PFSK-1 (cell line): Measurements from ENCODE around the gene SMTNL2.

Experiments
- POLR2AphosphoS5 ChIP-seq: IDR thresholded peaks from 2 replicates; pipeline ENCODE4 v1.6.1; 2012; ENCODE audit warnings: low read depth, mild to moderate bottlenecking, control low read depth, low read length, moderate library complexity
- TF ChIP-seq, protein P1 (sequence below), 2 experiments: IDR thresholded peaks; 2 replicates each; pipeline versions ENCODE4 v1.6.1 to v1.8.0; 2011 to 2012; ENCODE audit warnings: low read depth in 2 of 2, low read length in 2 of 2, control low read depth in 1 of 2, inconsistent platforms in 1 of 2, mild to moderate bottlenecking in 1 of 2, moderate library complexity in 1 of 2; ENCODE audit not compliant: insufficient read depth in 1 of 2

DNA sequence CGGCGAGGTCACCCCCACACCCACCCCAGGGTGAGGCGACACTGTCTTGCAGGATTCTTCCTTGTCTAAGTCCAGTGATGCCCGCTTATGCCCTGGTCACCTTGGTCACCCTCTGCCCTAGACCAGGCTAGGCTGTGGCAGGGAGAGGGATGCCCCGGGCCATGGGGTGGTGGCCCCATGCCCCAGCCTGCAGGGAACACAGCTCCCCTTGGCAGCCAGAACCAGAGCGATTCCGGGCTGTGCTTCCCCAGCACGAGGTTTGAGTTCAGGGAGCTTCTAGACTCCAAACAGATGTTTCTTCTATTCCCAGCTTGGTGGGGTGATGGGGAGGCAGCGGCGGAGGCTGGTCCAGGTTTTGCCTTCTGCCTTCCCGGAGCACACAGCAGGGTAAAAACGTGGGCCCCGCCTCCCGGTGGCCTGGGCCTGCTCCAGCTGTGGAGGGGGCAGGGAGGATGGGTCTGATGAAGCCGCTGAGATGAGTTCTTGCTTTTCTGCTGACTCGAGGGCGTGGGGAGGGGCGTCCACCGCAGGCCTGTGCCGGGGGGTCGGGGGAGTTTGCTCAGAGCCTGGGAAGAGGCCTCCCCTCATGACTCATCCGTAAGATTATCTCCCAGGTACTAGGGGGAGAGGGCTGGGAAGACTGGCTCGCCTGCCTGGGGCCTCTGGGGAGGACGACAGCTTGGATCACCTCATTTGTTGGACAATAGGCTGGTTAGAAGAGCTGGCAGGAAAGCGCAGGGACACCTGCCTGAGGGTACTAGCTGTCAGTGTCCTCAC, 15.4 kb downstream of the SMTNL2 start:
- TF ChIP-seq, protein P1, sequence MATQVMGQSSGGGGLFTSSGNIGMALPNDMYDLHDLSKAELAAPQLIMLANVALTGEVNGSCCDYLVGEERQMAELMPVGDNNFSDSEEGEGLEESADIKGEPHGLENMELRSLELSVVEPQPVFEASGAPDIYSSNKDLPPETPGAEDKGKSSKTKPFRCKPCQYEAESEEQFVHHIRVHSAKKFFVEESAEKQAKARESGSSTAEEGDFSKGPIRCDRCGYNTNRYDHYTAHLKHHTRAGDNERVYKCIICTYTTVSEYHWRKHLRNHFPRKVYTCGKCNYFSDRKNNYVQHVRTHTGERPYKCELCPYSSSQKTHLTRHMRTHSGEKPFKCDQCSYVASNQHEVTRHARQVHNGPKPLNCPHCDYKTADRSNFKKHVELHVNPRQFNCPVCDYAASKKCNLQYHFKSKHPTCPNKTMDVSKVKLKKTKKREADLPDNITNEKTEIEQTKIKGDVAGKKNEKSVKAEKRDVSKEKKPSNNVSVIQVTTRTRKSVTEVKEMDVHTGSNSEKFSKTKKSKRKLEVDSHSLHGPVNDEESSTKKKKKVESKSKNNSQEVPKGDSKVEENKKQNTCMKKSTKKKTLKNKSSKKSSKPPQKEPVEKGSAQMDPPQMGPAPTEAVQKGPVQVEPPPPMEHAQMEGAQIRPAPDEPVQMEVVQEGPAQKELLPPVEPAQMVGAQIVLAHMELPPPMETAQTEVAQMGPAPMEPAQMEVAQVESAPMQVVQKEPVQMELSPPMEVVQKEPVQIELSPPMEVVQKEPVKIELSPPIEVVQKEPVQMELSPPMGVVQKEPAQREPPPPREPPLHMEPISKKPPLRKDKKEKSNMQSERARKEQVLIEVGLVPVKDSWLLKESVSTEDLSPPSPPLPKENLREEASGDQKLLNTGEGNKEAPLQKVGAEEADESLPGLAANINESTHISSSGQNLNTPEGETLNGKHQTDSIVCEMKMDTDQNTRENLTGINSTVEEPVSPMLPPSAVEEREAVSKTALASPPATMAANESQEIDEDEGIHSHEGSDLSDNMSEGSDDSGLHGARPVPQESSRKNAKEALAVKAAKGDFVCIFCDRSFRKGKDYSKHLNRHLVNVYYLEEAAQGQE (IDR thresholded peaks at IDR 0.05; ENCODE audit: insufficient read depth in 1 of 2, low read depth in 2 of 2, low read length in 2 of 2) = no peak
- no peak for TF ChIP-seq POLR2AphosphoS5
